LoVo (cell line): ENCODE measurements around the gene DFFA.
"Not testable (repeated sequence)": the region's sequence is repeated elsewhere in the genome, so short reads cannot be mapped to it uniquely, and the experiment has no call there.

Experiments
- DNase-seq: peaks from one replicate; pipeline ENCODE4 v3.0.0-alpha.2; 2016; ENCODE audit warnings: low spot score

DFFA gene

GRCh38 chr1:10472220-10473144 lies at the start of gene DFFA:
Gene DFFA, minus strand, starts transcription at chr1:10472529. Its CDS starts 71 bp downstream, at chr1:10472458.
- peak; percentile 97 for DNase-seq

GRCh38 chr1:10521537-10522157 lies 49.3 kb upstream of the DFFA start:
- no peak for DNase-seq

- no peak for DNase-seq
Measured at GRCh38 chr1:10520952-10521351, 48.6 kb upstream of the DFFA start.

- no peak for DNase-seq
Measured at GRCh38 chr1:10520497-10520896, 48.2 kb upstream of the DFFA start.

GRCh38 chr1:10519016-10519417 lies 46.7 kb upstream of the DFFA start:
- DNase-seq = no peak

GRCh38 chr1:10517677-10517982 lies 45.3 kb upstream of the DFFA start:
- DNase-seq = no peak

- no peak for DNase-seq
Measured at GRCh38 chr1:10516925-10517676, 44.8 kb upstream of the DFFA start.

- DNase-seq = no peak
Measured at GRCh38 chr1:10515976-10516750, 43.8 kb upstream of the DFFA start.

GRCh38 chr1:10515301-10515975 lies 43.1 kb upstream of the DFFA start:
- DNase-seq = no peak

GRCh38 chr1:10514490-10515235 lies 42.3 kb upstream of the DFFA start:
- DNase-seq = no peak

GRCh38 chr1:10513199-10513598 lies 40.9 kb upstream of the DFFA start:
- no peak for DNase-seq

- DNase-seq = no peak
Measured at GRCh38 chr1:10511494-10511885, 39.2 kb upstream of the DFFA start.

GRCh38 chr1:10510520-10511493 lies 38.5 kb upstream of the DFFA start:
- peak; percentile 59 for DNase-seq

- no peak for DNase-seq
Measured at GRCh38 chr1:10509809-10510509, 37.6 kb upstream of the DFFA start.

- no peak for DNase-seq
Measured at GRCh38 chr1:10508511-10508951, 36.2 kb upstream of the DFFA start.

- peak; percentile 61 for DNase-seq
Measured at GRCh38 chr1:10507111-10507879, 35.0 kb upstream of the DFFA start.

- DNase-seq = no peak
Measured at GRCh38 chr1:10506677-10507047, 34.3 kb upstream of the DFFA start.

GRCh38 chr1:10506046-10506676 lies 33.8 kb upstream of the DFFA start:
- not testable (repeated sequence) for DNase-seq
